Activated T-cell treated with anti-CD3 and anti-CD28 coated beads, Interleukin-2, amount 50 U/mL, for 24 hours (primary cell): ENCODE results near the gene MAMDC2.
"Not testable (repeated sequence)": the region's sequence is repeated elsewhere in the genome, so short reads cannot be mapped to it uniquely, and the experiment has no call there.

Source experiments
- DNase-seq: peaks from one replicate; pipeline ENCODE4 v3.0.0-alpha.2; 2020
- H3K27ac Mint-ChIP-seq: 2 replicates; pipeline ENCODE4 v1.8.0; 2020; ENCODE audit warnings: mild to moderate bottlenecking, mixed read lengths
- H3K27me3 Mint-ChIP-seq: 2 replicates; pipeline ENCODE4 v1.8.0; 2020; ENCODE audit warnings: mixed read lengths
- H3K36me3 Mint-ChIP-seq: 2 replicates; pipeline ENCODE4 v1.8.0; 2020; ENCODE audit warnings: low read depth, mixed read lengths
- H3K4me1 Mint-ChIP-seq: 2 replicates; pipeline ENCODE4 v1.8.0; 2020; ENCODE audit warnings: low read depth, mixed read lengths
- H3K4me3 Mint-ChIP-seq: 2 replicates; pipeline ENCODE4 v1.8.0; 2020; ENCODE audit warnings: mild to moderate bottlenecking, moderate library complexity, mixed read lengths
- H3K9me3 Mint-ChIP-seq: 2 replicates; pipeline ENCODE4 v1.8.0; 2020; ENCODE audit warnings: mixed read lengths

MAMDC2 gene

GRCh38 chr9:70170151-70170790 lies 126.6 kb downstream of the MAMDC2 start:
- Mint-ChIP-seq H3K9me3 (no peaks in the 10 kb centered on the region), H3K36me3 (no peaks in the 10 kb centered on the region), H3K27ac (no peak overlapping the region), H3K4me1 (no peaks in the 10 kb centered on the region), H3K4me3 (no peak overlapping the region), H3K27me3 (peaks cover under 1% of the 10 kb centered on the region)
- no peak for DNase-seq

- DNase-seq: no peak
- no peaks in the 10 kb centered on the region for H3K27me3 Mint-ChIP-seq
- H3K4me1 Mint-ChIP-seq: no peaks in the 10 kb centered on the region
- no peaks in the 10 kb centered on the region for H3K9me3 Mint-ChIP-seq
- H3K4me3 Mint-ChIP-seq: no peak overlapping the region
- no peaks in the 10 kb centered on the region for H3K36me3 Mint-ChIP-seq
- no peak overlapping the region for H3K27ac Mint-ChIP-seq
Measured at GRCh38 chr9:70172532-70172931, 128.9 kb downstream of the MAMDC2 start.

- no peak for DNase-seq
Measured at GRCh38 chr9:70177121-70177520, 133.5 kb downstream of the MAMDC2 start.

GRCh38 chr9:70192707-70193106 lies 149.1 kb downstream of the MAMDC2 start:
- no peaks in the 10 kb centered on the region for H3K36me3 Mint-ChIP-seq
- H3K4me3 Mint-ChIP-seq: no peak overlapping the region
- H3K4me1 Mint-ChIP-seq: no peaks in the 10 kb centered on the region
- H3K27ac Mint-ChIP-seq: no peak overlapping the region
- H3K27me3 Mint-ChIP-seq: peaks cover 16% of the 10 kb centered on the region
- no peak for DNase-seq
- peaks cover 19% of the 10 kb centered on the region for H3K9me3 Mint-ChIP-seq

More at GRCh38 chr9:70177121-70177520, 133.5 kb downstream of the MAMDC2 start:
- Mint-ChIP-seq H3K27ac (no peak overlapping the region), H3K9me3 (peaks cover 17% of the 10 kb centered on the region), H3K4me1 (no peaks in the 10 kb centered on the region), H3K36me3 (no peaks in the 10 kb centered on the region), H3K4me3 (no peak overlapping the region), H3K27me3 (no peaks in the 10 kb centered on the region)

- Mint-ChIP-seq H3K27ac (no peak overlapping the region), H3K4me1 (no peaks in the 10 kb centered on the region), H3K9me3 (peaks cover 14% of the 10 kb centered on the region), H3K36me3 (no peaks in the 10 kb centered on the region), H3K4me3 (no peak overlapping the region), H3K27me3 (peaks cover 14% of the 10 kb centered on the region)
- no peak for DNase-seq
Measured at GRCh38 chr9:70195456-70195855, 151.8 kb downstream of the MAMDC2 start.

GRCh38 chr9:70197216-70198044 lies 153.8 kb downstream of the MAMDC2 start:
- peaks cover 8% of the 10 kb centered on the region for H3K27me3 Mint-ChIP-seq
- no peaks in the 10 kb centered on the region for H3K4me1 Mint-ChIP-seq
- no peaks in the 10 kb centered on the region for H3K36me3 Mint-ChIP-seq
- no peak overlapping the region for H3K4me3 Mint-ChIP-seq
- no peak overlapping the region for H3K27ac Mint-ChIP-seq
- peaks cover 10% of the 10 kb centered on the region for H3K9me3 Mint-ChIP-seq
- DNase-seq: no peak

GRCh38 chr9:70204743-70205142 lies 161.1 kb downstream of the MAMDC2 start:
- not testable (repeated sequence) for H3K27me3 Mint-ChIP-seq, H3K27ac Mint-ChIP-seq, DNase-seq, H3K4me1 Mint-ChIP-seq, H3K36me3 Mint-ChIP-seq, H3K4me3 Mint-ChIP-seq
- peaks cover 25% of the 10 kb centered on the region for H3K9me3 Mint-ChIP-seq

- no peaks in the 10 kb centered on the region for H3K27me3 Mint-ChIP-seq
Measured at GRCh38 chr9:70205366-70206020, 161.8 kb downstream of the MAMDC2 start.

GRCh38 chr9:70217029-70217428 lies 173.4 kb downstream of the MAMDC2 start:
- Mint-ChIP-seq H3K4me1 (no peaks in the 10 kb centered on the region), H3K36me3 (peaks cover 26% of the 10 kb centered on the region), H3K27me3 (no peaks in the 10 kb centered on the region), H3K27ac (no peak overlapping the region), H3K9me3 (peaks cover 14% of the 10 kb centered on the region), H3K4me3 (no peak overlapping the region)
- DNase-seq: no peak

More at GRCh38 chr9:70205366-70206020, 161.8 kb downstream of the MAMDC2 start:
- H3K36me3 Mint-ChIP-seq: no peaks in the 10 kb centered on the region
- H3K9me3 Mint-ChIP-seq: peaks cover 30% of the 10 kb centered on the region
- DNase-seq: no peak
- H3K4me1 Mint-ChIP-seq: no peaks in the 10 kb centered on the region
- H3K27ac Mint-ChIP-seq: no peak overlapping the region
- H3K4me3 Mint-ChIP-seq: no peak overlapping the region

- Mint-ChIP-seq H3K4me3 (no peak overlapping the region), H3K9me3 (peaks cover 3% of the 10 kb centered on the region), H3K27me3 (no peaks in the 10 kb centered on the region), H3K36me3 (peaks cover 18% of the 10 kb centered on the region), H3K4me1 (no peaks in the 10 kb centered on the region), H3K27ac (no peak overlapping the region)
- DNase-seq: no peak
Measured at GRCh38 chr9:70218767-70219166, 175.1 kb downstream of the MAMDC2 start.

GRCh38 chr9:70220216-70220615 lies 176.6 kb downstream of the MAMDC2 start:
- Mint-ChIP-seq H3K36me3 (peaks cover 4% of the 10 kb centered on the region), H3K4me1 (no peaks in the 10 kb centered on the region), H3K4me3 (no peak overlapping the region), H3K27ac (no peak overlapping the region), H3K27me3 (no peaks in the 10 kb centered on the region), H3K9me3 (no peaks in the 10 kb centered on the region)
- DNase-seq: no peak

GRCh38 chr9:70222354-70222753 lies 178.7 kb downstream of the MAMDC2 start:
- Mint-ChIP-seq H3K27ac (no peak overlapping the region), H3K36me3 (no peaks in the 10 kb centered on the region), H3K9me3 (no peaks in the 10 kb centered on the region), H3K27me3 (no peaks in the 10 kb centered on the region), H3K4me3 (no peak overlapping the region), H3K4me1 (no peaks in the 10 kb centered on the region)
- no peak for DNase-seq

GRCh38 chr9:70228118-70228517 lies 184.5 kb downstream of the MAMDC2 start:
- Mint-ChIP-seq H3K4me3 (no peak overlapping the region), H3K27ac (no peak overlapping the region), H3K9me3 (no peaks in the 10 kb centered on the region), H3K27me3 (peaks cover 2% of the 10 kb centered on the region), H3K4me1 (no peaks in the 10 kb centered on the region), H3K36me3 (no peaks in the 10 kb centered on the region)
- DNase-seq: no peak

GRCh38 chr9:70228611-70229010 lies 185.0 kb downstream of the MAMDC2 start:
- Mint-ChIP-seq H3K27ac (no peak overlapping the region), H3K36me3 (no peaks in the 10 kb centered on the region), H3K27me3 (peaks cover 3% of the 10 kb centered on the region), H3K4me3 (no peak overlapping the region), H3K9me3 (no peaks in the 10 kb centered on the region), H3K4me1 (no peaks in the 10 kb centered on the region)
- no peak for DNase-seq

- H3K36me3 Mint-ChIP-seq: no peaks in the 10 kb centered on the region
- H3K4me1 Mint-ChIP-seq: no peaks in the 10 kb centered on the region
- H3K9me3 Mint-ChIP-seq: no peaks in the 10 kb centered on the region
Measured at GRCh38 chr9:70229026-70229425, 185.4 kb downstream of the MAMDC2 start.

More at GRCh38 chr9:70229026-70229425, 185.4 kb downstream of the MAMDC2 start:
- Mint-ChIP-seq H3K4me3 (no peak overlapping the region), H3K27ac (no peak overlapping the region), H3K27me3 (peaks cover 4% of the 10 kb centered on the region)
- DNase-seq: no peak
